LNCaP clone FGC (cell line): ENCODE data around the gene PIP4P1.

Source experiments
- DNase-seq: peaks from one replicate; pipeline ENCODE4 v3.0.0-alpha.2; 2011; ENCODE audit warnings: low read depth
- H3K4me3 ChIP-seq: 2 replicates; pipeline ENCODE4 v1.5.1; 2011; ENCODE audit warnings: mild to moderate bottlenecking, low read depth, low read length, control low read depth
- TF ChIP-seq, protein P1 (sequence below): IDR thresholded peaks from 2 replicates; pipeline ENCODE4 v1.5.1; 2012; ENCODE audit warnings: mild to moderate bottlenecking; ENCODE audit not compliant: control insufficient read depth, insufficient read depth; ENCODE audit errors: extremely low read depth

PIP4P1 gene

GRCh38 chr14:20427231-20428009 is 33.8 kb downstream of the PIP4P1 start:
- no peak overlapping the region for H3K4me3 ChIP-seq
- DNase-seq: no peak
- TF ChIP-seq, protein P1, sequence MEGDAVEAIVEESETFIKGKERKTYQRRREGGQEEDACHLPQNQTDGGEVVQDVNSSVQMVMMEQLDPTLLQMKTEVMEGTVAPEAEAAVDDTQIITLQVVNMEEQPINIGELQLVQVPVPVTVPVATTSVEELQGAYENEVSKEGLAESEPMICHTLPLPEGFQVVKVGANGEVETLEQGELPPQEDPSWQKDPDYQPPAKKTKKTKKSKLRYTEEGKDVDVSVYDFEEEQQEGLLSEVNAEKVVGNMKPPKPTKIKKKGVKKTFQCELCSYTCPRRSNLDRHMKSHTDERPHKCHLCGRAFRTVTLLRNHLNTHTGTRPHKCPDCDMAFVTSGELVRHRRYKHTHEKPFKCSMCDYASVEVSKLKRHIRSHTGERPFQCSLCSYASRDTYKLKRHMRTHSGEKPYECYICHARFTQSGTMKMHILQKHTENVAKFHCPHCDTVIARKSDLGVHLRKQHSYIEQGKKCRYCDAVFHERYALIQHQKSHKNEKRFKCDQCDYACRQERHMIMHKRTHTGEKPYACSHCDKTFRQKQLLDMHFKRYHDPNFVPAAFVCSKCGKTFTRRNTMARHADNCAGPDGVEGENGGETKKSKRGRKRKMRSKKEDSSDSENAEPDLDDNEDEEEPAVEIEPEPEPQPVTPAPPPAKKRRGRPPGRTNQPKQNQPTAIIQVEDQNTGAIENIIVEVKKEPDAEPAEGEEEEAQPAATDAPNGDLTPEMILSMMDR: no peak

DNA sequence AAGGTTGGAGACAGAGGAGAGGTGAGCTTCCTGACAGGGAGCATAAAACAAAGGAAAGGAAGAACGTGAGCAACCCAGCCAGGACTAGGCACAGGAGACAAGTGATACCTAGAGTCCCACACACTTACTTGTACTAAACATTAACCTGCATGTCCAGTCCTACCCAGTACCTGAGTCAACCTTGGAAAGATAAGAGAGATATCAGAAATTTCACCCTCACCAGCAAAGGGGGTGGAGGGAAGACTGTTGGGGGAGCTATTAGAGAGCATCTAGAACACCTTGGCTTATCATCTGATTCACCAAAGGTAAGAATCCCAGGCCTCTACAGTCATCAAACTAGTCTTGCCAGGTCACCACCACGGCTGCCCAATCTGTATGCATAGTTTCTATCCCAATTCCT is 36.4 kb downstream of the PIP4P1 start:
- no peak for DNase-seq
- TF ChIP-seq, protein P1: no peak
- no peak overlapping the region for H3K4me3 ChIP-seq

- TF ChIP-seq, protein P1: no peak
- no peak for DNase-seq
- H3K4me3 ChIP-seq: no peak overlapping the region
Measured at GRCh38 chr14:20422886-20423285, 38.3 kb downstream of the PIP4P1 start.

DNA sequence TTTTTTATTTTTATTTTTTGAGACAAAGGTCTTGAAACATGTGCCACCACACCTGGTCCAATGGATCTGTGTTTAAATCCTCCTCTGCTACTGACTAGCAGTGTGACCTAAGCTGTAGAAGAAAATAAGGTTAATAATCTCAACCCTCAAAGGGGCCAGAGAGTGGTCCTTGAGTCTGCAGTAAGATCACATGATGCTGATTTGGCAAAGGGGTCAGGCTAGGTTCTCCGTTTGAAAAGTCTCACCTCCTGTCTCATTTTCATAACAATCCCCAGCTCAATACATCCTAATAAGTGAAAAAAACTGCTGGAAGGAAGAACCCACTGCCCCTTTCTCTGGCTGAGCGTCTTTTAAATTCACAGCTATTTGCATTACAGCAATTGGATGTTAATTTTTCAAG is 40.0 kb downstream of the PIP4P1 start:
- DNase-seq: no peak
- TF ChIP-seq, protein P1: no peak
- H3K4me3 ChIP-seq: no peak overlapping the region

DNA sequence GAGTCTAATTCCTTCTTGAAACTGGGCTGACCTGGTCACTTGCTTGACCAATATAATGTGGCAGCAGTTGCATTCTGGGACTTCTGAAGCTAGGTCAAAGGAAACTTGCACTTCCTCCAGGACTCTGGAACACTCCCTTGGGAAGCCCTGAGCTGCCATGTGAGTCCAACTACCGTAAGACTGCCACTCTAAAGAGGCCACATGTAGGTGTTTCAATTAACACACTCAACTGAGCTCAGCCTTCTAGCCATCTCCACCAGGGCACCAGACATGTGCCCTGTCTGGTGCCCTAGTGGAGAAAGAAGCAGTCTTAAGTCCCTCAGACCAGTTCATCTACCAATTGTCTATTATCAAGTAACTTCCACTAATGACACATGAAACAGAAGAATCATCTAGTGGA is 41.8 kb downstream of the PIP4P1 start:
- TF ChIP-seq, protein P1: no peak
- H3K4me3 ChIP-seq: no peak overlapping the region
- DNase-seq: no peak

- TF ChIP-seq, protein P1: no peak
- H3K4me3 ChIP-seq: no peak overlapping the region
- DNase-seq: no peak
Measured at GRCh38 chr14:20418501-20418909, 42.7 kb downstream of the PIP4P1 start.
